HG02763 (cell line): Measurements from ENCODE around the gene RET.

ENCODE experiments used
- ATAC-seq: cut with Tn5 transposase; IDR thresholded peaks from one replicate; pipeline ENCODE4 v1.9.1; 2021; ENCODE audit warnings: mild to moderate bottlenecking, moderate library complexity; ENCODE audit not compliant: unreplicated experiment

Gene RET

DNA sequence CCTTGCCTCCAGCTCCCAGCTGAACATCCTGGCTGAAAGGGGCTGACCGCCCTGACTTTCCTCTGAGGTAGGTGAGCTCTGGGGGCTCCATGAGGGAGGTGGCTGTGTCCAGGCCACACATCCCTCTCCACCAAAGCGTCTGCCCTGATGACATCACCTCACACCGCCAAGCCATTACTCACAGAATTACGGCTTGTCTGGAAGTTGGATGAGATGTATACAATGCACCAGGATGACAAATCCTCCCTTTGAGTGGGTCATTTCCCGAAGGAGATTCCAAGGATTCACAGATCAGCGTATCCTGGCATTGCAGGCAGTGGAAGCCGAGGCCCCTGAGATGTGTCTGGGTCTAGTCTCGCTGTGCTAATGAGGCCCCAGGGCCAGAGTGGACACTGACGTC is 15.1 kb upstream of the RET start:
- ATAC-seq, result no peak

- no peak for ATAC-seq
Observed at GRCh38 chr10:43062402-43063160, 14.3 kb upstream of the RET start.

- ATAC-seq, result no peak
Observed at GRCh38 chr10:43064331-43065075, 12.4 kb upstream of the RET start.

DNA sequence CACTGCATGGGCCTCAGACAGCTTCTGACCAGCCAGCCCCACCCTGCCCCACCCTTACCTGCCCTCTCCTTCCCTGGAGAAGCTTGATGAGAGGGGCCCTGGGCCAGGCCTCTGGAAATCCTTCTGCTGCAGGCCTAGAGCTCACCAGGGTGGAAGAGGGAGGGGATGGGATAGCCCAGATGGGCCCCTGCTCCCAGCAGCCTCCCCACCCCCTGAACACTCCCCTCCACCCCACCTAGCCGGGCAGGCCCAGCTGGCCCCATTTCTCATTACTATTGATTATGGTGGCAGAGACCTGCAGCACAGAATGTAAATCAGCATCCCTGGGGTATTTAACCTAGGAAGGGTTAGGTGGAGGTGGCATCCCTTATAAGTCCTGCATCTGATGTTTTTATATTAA is 11.6 kb upstream of the RET start:
- no peak for ATAC-seq

GRCh38 chr10:43065761-43066160 is 11.1 kb upstream of the RET start:
- no peak for ATAC-seq

- ATAC-seq, result no peak
Observed at GRCh38 chr10:43066481-43066880, 10.4 kb upstream of the RET start.

- no peak for ATAC-seq
Observed at GRCh38 chr10:43067391-43068135, 9.3 kb upstream of the RET start.

- no peak for ATAC-seq
Observed at GRCh38 chr10:43068136-43068395, 8.8 kb upstream of the RET start.

GRCh38 chr10:43068471-43069210 is 8.2 kb upstream of the RET start:
- ATAC-seq, result no peak

GRCh38 chr10:43069211-43069515 is 7.7 kb upstream of the RET start:
- ATAC-seq, result no peak

- no peak for ATAC-seq
Observed at GRCh38 chr10:43069579-43069978, 7.3 kb upstream of the RET start.

GRCh38 chr10:43070121-43071085 is 6.5 kb upstream of the RET start:
- no peak for ATAC-seq

DNA sequence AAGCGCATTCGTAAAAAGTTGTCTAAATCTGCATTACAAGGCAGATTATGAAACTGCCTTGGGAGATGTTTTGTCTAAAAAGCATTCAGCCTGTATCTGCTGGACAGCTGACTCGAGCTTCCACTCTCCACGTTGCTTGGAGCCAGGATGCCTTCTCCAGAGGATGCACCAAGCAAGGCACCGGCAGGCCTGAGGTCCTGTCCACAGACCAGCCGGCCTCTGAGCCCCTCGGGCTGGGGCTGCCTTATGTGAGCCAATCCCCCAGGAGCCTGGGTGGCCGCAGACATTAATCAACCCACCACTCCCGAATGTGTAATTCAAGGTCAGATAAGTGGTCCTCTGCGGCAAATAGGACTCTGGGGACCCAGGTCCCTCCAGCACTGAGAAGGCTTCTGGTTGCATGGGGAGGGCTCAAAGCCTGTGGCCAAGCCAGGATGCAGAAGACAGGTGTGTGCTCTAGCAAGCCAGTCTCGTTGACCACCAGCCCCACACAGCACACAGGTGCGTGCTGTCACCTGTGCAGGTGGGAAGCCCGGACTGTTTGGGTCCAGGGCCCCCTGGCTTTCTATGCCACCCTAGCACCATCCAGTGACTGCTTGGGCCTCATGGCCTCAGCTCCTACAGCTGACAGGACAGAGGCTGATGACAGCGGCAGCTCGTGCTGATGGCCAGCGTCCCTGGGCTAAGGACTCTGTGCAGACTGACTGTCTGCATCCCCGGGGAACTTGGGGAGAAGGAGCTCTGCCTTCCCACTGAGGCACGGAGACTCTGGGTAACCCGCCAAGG is 4.8 kb upstream of the RET start:
- ATAC-seq, result no peak

DNA sequence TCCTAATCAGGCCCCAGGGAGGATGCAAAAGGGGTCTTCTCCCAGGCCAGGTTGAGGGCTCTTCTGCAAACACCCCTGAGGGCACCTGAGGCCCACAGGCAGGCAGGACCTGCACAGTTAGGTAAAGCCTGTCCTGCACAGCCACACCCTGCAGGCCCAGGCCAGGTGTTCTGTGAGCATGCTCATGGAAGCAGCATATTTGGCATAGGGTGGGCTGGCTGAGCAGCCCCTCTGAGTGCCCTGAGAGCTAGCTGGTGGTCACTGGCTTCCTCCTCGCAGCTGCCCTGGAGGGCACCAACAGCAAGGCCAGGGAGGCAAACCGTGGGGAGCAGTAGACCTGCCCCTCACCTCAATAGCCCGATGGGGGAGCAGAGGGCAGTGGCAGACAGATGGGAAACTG is 3.7 kb upstream of the RET start:
- no peak for ATAC-seq

GRCh38 chr10:43073721-43074120 is 3.1 kb upstream of the RET start:
- no peak for ATAC-seq

DNA sequence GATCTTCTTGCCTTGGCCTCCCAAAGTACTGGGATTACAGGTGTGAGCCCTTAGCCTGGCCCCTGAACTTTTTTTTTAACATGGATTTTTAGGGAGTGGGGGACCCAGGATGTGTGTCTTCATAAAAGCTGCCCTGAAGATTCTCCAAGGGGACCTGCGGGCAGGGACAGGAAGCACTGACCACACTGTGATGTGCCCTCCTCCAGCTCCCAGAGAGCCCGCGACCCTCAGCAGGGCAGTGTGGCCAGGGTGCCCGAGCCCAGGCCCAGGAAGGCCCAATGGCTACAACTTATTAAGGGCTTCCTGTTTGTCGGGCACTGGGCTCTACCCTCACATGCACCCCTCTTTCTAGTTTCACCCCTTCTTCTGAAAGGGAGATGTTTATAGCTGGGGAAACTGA is 2.5 kb upstream of the RET start:
- ATAC-seq, result no peak

DNA sequence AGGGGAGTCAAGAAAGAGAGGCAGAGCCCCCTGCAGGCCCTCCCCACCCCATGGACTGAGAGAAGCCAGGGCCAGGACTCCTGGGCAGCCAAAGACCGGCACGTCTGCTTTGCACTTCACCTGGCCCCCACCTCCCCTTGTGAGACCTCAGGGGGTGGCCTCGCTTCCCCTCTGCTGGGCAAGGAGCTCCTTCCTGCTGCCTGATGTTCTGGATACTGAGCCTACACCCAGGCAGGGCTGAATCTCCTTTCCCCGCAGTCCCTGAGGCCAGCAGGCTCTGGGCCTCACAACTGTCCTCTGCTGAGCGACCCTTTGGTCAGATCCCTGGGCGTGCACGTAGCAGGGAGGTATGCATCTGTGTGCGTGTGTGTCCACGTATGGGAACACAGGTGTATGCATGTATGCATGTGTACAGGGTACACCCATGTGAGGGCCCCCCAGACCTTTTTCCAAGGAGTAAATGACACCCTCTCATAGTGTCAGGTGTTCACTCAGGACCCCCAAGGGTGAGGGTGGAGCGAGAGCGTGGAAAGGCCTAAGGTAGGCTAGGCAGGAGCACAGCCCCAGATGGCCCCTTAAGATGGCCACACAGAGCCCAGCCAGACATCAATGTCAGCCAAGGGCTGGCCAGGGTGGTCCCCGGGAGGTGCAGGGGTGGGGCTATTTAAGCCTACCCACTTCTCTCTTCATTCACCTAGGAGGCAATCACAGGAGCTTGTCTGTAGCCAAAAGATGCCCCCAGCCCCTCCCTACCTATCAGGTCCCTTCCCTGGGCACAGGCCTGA is 1.9 kb upstream of the RET start:
- ATAC-seq, result no peak

- no peak for ATAC-seq
Observed at GRCh38 chr10:43075612-43076003, 1.3 kb upstream of the RET start.

DNA sequence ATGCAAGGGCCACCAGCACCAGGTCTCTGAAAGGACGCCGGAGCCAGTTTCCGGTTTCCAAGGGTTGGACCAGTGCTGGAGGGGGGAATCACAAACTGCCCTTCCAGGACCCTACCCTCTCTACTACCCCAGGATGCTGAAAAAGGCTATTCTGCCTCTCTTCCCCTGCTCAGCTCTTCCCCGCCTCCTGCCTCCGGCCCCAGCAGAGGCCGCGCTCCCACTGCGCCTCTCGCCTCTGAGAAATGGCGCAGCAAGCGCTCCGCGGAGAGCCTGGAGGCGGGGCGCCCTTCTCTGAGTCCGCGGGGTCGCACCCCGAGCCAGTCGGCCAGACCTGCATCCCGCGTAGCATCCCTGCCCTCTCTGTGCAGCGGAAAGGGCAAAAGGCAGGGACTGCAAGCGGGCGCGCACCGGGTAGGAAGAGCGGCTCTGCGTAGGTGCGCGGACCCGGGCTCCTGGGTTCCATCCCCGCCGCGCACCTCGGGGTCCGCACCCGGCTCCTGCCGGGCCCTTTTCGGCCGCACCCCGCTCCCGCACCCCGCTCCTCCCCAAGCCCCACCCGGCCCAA is 476 bp upstream of the RET start:
- no peak for ATAC-seq
